HEK293T (cell line): Measurements from ENCODE around the gene ANKS1A.

Source experiments
- CTCF ChIA-PET: fragments of 350-600 bp; formaldehyde crosslinking; extraction: SDS; loops from one replicate; lab custom pipeline; 2021; ENCODE audit warnings: antibody characterized with exemption, inconsistent platforms; lab: Yijun Ruan, JAX
- POLR2A ChIA-PET: fragments of 350-600 bp; formaldehyde crosslinking; extraction: SDS; loops from one replicate; lab custom pipeline; 2020; ENCODE audit warnings: antibody characterized with exemption, inconsistent platforms; lab: Yijun Ruan, JAX
- DNase-seq: peaks from one replicate; pipeline ENCODE4 v3.0.0; 2012; ENCODE audit warnings: mixed read lengths; ENCODE audit errors: extremely low spot score
- ARNT ChIP-seq: fragments of 450-650 bp; IDR thresholded peaks from 2 replicates; pipeline ENCODE4 v1.6.1; 2017; ENCODE audit warnings: mild to moderate bottlenecking
- BHLHE40 ChIP-seq: fragments of 450-650 bp; IDR thresholded peaks from 2 replicates; pipeline ENCODE4 v1.6.1; 2016; ENCODE audit warnings: mild to moderate bottlenecking, moderate library complexity, borderline replicate concordance
- CTBP1 ChIP-seq: fragments of 450-650 bp; IDR thresholded peaks from 2 replicates; pipeline ENCODE4 v1.6.1; 2016; ENCODE audit warnings: borderline replicate concordance
- ELF4 ChIP-seq: fragments of 450-650 bp; IDR thresholded peaks from 2 replicates; pipeline ENCODE4 v1.6.1; 2017; ENCODE audit warnings: antibody characterized with exemption
- FOXA1 ChIP-seq: fragments of 450-650 bp; IDR thresholded peaks from 2 replicates; pipeline ENCODE4 v1.6.1; 2016; ENCODE audit warnings: mild to moderate bottlenecking
- FOXK2 ChIP-seq: fragments of 450-650 bp; IDR thresholded peaks from 2 replicates; pipeline ENCODE4 v1.6.1; 2016; ENCODE audit warnings: mild to moderate bottlenecking
- FOXM1 ChIP-seq: fragments of 450-650 bp; IDR thresholded peaks from 2 replicates; pipeline ENCODE4 v1.6.1; 2017; ENCODE audit warnings: mild to moderate bottlenecking, borderline replicate concordance
- HDGF ChIP-seq: fragments of 450-650 bp; IDR thresholded peaks from 2 replicates; pipeline ENCODE4 v1.6.1; 2017; ENCODE audit warnings: antibody characterized with exemption, borderline replicate concordance
- L3MBTL2 ChIP-seq: fragments of 450-650 bp; conservative IDR thresholded peaks from 2 replicates; pipeline ENCODE4 v1.6.1; 2016; ENCODE audit warnings: mild to moderate bottlenecking
- LEF1 ChIP-seq: fragments of 450-650 bp; IDR thresholded peaks from 2 replicates; pipeline ENCODE4 v1.6.1; 2017; ENCODE audit warnings: mild to moderate bottlenecking, borderline replicate concordance
- NFRKB ChIP-seq: fragments of 450-650 bp; IDR thresholded peaks from 2 replicates; pipeline ENCODE4 v1.6.1; 2016; ENCODE audit warnings: mild to moderate bottlenecking, moderate library complexity
- PKNOX1 ChIP-seq: fragments of 450-650 bp; IDR thresholded peaks from 2 replicates; pipeline ENCODE4 v1.6.1; 2016
- SP1 ChIP-seq: fragments of 450-650 bp; IDR thresholded peaks from 2 replicates; pipeline ENCODE4 v1.6.1; 2017
- SUZ12 ChIP-seq: fragments of 450-650 bp; IDR thresholded peaks from 2 replicates; pipeline ENCODE4 v1.6.1; 2016; ENCODE audit warnings: mild to moderate bottlenecking
- TARDBP ChIP-seq: fragments of 450-650 bp; IDR thresholded peaks from 2 replicates; pipeline ENCODE4 v1.6.1; 2016
- ZNF384 ChIP-seq: fragments of 450-650 bp; IDR thresholded peaks from 2 replicates; pipeline ENCODE4 v1.6.1; 2016

ANKS1A gene

GRCh38 chr6:35093118-35093445 is 204.0 kb downstream of the ANKS1A start:
- TF ChIP-seq FOXA1 (no peak), ZNF384 (no peak), SUZ12 (no peak), HDGF (no peak), BHLHE40 (no peak), LEF1 (no peak), CTBP1 (no peak), TARDBP (no peak), NFRKB (no peak), FOXK2 (no peak), SP1 (no peak), ELF4 (no peak), L3MBTL2 (no peak), ARNT (no peak), FOXM1 (no peak), PKNOX1 (no peak)
- ChIA-PET CTCF (interaction anchor here (0.8 kb wide), 1 partner anchor 45 kb away, joined by 3 read pairs; no protein-coding TSS in a partner anchor), POLR2A (no interaction called here)
- no peak for DNase-seq

- POLR2A ChIA-PET, result no interaction called here
- TF ChIP-seq TARDBP (no peak), SP1 (no peak), FOXA1 (no peak), LEF1 (no peak), SUZ12 (no peak), FOXK2 (no peak), BHLHE40 (no peak), ELF4 (no peak), NFRKB (no peak), L3MBTL2 (no peak), ZNF384 (no peak), ARNT (no peak), HDGF (no peak), FOXM1 (no peak), PKNOX1 (no peak), CTBP1 (no peak)
- no peak for DNase-seq
- CTCF ChIA-PET, result no interaction called here
Measured at GRCh38 chr6:35093783-35094182, 204.7 kb downstream of the ANKS1A start.

- ChIA-PET CTCF (no interaction called here), POLR2A (no interaction called here)
- DNase-seq, result no peak
- TF ChIP-seq BHLHE40 (no peak), SP1 (no peak), HDGF (no peak), TARDBP (no peak), CTBP1 (no peak), SUZ12 (no peak), L3MBTL2 (no peak), FOXA1 (no peak), PKNOX1 (no peak), NFRKB (no peak), FOXK2 (no peak), ZNF384 (no peak), FOXM1 (no peak), LEF1 (no peak)
Measured at GRCh38 chr6:35094183-35094582, 205.1 kb downstream of the ANKS1A start.

- POLR2A ChIA-PET, result no interaction called here
- TF ChIP-seq CTBP1 (no peak), PKNOX1 (no peak), TARDBP (no peak), L3MBTL2 (no peak), ARNT (no peak), SP1 (no peak), NFRKB (no peak), FOXK2 (no peak), FOXA1 (no peak), HDGF (no peak), SUZ12 (no peak), LEF1 (no peak), ELF4 (no peak)
- CTCF ChIA-PET, result interaction anchor here (0.6 kb wide), 1 partner anchor 29 kb away, joined by 3 read pairs; no protein-coding TSS in a partner anchor
- DNase-seq, result no peak
Measured at GRCh38 chr6:35096129-35096862, 207.2 kb downstream of the ANKS1A start.

- CTCF ChIA-PET, result no interaction called here
- no peak for TF ChIP-seq ARNT
- no peak for TF ChIP-seq HDGF
- no peak for TF ChIP-seq FOXA1
- TF ChIP-seq ZNF384, result no peak
- TF ChIP-seq NFRKB, result no peak
- no peak for TF ChIP-seq CTBP1
- no peak for TF ChIP-seq ELF4
- TF ChIP-seq FOXM1, result no peak
- TF ChIP-seq PKNOX1, result no peak
- TF ChIP-seq FOXK2, result no peak
- TF ChIP-seq LEF1, result no peak
- TF ChIP-seq TARDBP, result no peak
- no peak for TF ChIP-seq BHLHE40
- no peak for TF ChIP-seq SP1
- TF ChIP-seq L3MBTL2, result no peak
- TF ChIP-seq SUZ12, result no peak
- DNase-seq, result no peak
- POLR2A ChIA-PET, result no interaction called here
Measured at GRCh38 chr6:35099116-35099515, 210.1 kb downstream of the ANKS1A start.
